OCI-LY7 (cell line): ENCODE data around the gene VWA8. TPM values are rescaled to one million over a fixed set of nuclear protein-coding genes. Genes with fewer than 3 reads are reported as not detected.

Source experiments
- BruUV-seq: library from RNA; stranded (reverse); fragments of 400-500 nt; replicated peaks from 2 replicates; lab custom pipeline; 2021; lab: Mats Ljungman, UMichigan
- CTCF ChIA-PET: fragments of 300-600 bp; sonication (Branson Sonifier 250); formaldehyde crosslinking; loops from one replicate; lab custom pipeline; 2022; ENCODE audit warnings: antibody characterized with exemption; ENCODE audit not compliant: unreplicated experiment; lab: Charles Lee
- POLR2A ChIA-PET: fragments of 300-600 bp; sonication (Branson Sonifier 250); formaldehyde crosslinking; loops from one replicate; lab custom pipeline; 2022; ENCODE audit warnings: antibody characterized with exemption; lab: Charles Lee
- DNase-seq: peaks from one replicate; pipeline ENCODE4 v3.0.0-alpha.2; 2015; ENCODE audit warnings: low spot score
- H2AFZ ChIP-seq: fragments of 200-600 bp; sonication (generic), shearing (Covaris generic); 2 replicates; pipeline ENCODE4 v1.6.1; 2014; ENCODE audit warnings: mild to moderate bottlenecking, antibody characterized with exemption, low read length, moderate library complexity
- H3K27ac ChIP-seq: fragments of 200-600 bp; sonication (generic); 2 replicates; pipeline ENCODE4 v1.5.1; 2014; ENCODE audit warnings: mixed run types, low read depth, mild to moderate bottlenecking, moderate library complexity, low read length, inconsistent platforms; ENCODE audit not compliant: poor library complexity, severe bottlenecking
- H3K36me3 ChIP-seq: fragments of 200-600 bp; sonication (generic); 2 replicates; pipeline ENCODE4 v1.6.1; 2014; ENCODE audit warnings: mild to moderate bottlenecking, antibody characterized with exemption, low read length, moderate library complexity, mixed read lengths; ENCODE audit not compliant: insufficient read depth
- H3K4me1 ChIP-seq: fragments of 200-600 bp; sonication (generic); 2 replicates; pipeline ENCODE4 v1.5.1; 2014; ENCODE audit warnings: mild to moderate bottlenecking, low read length; ENCODE audit not compliant: insufficient read depth, poor library complexity, severe bottlenecking
- H3K4me2 ChIP-seq: fragments of 200-600 bp; sonication (generic); 2 replicates; pipeline ENCODE4 v1.6.1; 2014; ENCODE audit warnings: mild to moderate bottlenecking, low read length
- H3K4me3 ChIP-seq: fragments of 200-600 bp; sonication (generic); 2 replicates; pipeline ENCODE4 v1.5.1; 2014; ENCODE audit warnings: mild to moderate bottlenecking, low read depth, low read length; ENCODE audit not compliant: poor library complexity, severe bottlenecking
- H3K79me2 ChIP-seq: fragments of 200-600 bp; sonication (generic); 2 replicates; pipeline ENCODE4 v1.6.1; 2016; ENCODE audit warnings: low read depth, mild to moderate bottlenecking, low read length, moderate library complexity, mixed read lengths; ENCODE audit not compliant: insufficient read depth
- H3K9me2 ChIP-seq: fragments of 200-600 bp; sonication (generic); 2 replicates; pipeline ENCODE4 v1.6.1; 2016; ENCODE audit warnings: mild to moderate bottlenecking, low read length, mixed read lengths; ENCODE audit not compliant: insufficient read depth
- H3K9me3 ChIP-seq: fragments of 200-600 bp; sonication (generic); 2 replicates; pipeline ENCODE4 v1.6.1; 2014; ENCODE audit warnings: mild to moderate bottlenecking, mixed run types, low read length, mixed read lengths
- H4K20me1 ChIP-seq: fragments of 200-600 bp; sonication (generic); 2 replicates; pipeline ENCODE4 v1.6.1; 2014; ENCODE audit warnings: mild to moderate bottlenecking, antibody characterized with exemption, low read length, moderate library complexity, mixed read lengths; ENCODE audit not compliant: insufficient read depth
- CTCF ChIP-seq: fragments of 200-600 bp; sonication (generic); conservative IDR thresholded peaks from 2 replicates; pipeline ENCODE4 v1.5.1; 2014; ENCODE audit warnings: mild to moderate bottlenecking, antibody characterized with exemption, low read length, moderate library complexity, mixed read lengths
- EZH2phosphoT487 ChIP-seq: fragments of 200-600 bp; sonication (generic); IDR thresholded peaks from 2 replicates; pipeline ENCODE4 v1.6.1; 2018; ENCODE audit warnings: low read depth, borderline replicate concordance, mild to moderate bottlenecking, mixed run types, antibody characterized with exemption, low read length, moderate library complexity, mixed read lengths
- intact Hi-C: fragments of 100-400 bp; cut with micrococcal nuclease; formaldehyde crosslinking; loops from one replicate; pipeline ENCODE4 v1.10.0; 2022; ENCODE audit not compliant: unreplicated experiment
- total RNA-seq, 2 experiments: library from RNA; depleted of rRNA in 1 of 2; stranded (reverse); fragments of >200 nt in 1 of 2; shearing (Covaris generic) in 1 of 2; gene quantifications; 2 replicates each; pipeline ENCODE4 v1.2.3, GENCODE V29; 2014 to 2022

Gene VWA8
- total RNA-seq, 2 experiments from 2014 or later: 26.4 to 31.5 TPM

DNA sequence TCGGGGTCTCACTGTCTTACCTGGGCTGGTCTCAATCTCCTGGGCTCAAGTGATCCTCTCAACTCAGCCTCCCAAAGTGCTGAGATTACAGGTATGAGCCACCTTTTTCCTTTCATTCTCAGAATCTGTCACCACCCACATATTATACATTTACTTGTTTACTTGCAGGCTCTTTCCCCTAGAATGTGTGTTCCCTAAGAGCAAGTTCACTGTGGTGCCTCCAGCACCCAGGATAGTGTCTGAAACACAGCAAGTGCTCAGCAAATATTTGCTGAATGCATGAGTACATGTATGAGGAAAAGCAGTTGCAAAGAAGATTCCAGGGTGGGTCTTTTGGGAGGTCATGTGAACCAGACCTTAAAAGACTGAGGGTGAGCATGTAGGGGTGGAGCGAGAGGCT is 406.7 kb downstream of the VWA8 start:
- H3K9me3 ChIP-seq: no peaks in the 10 kb centered on the region
- H3K4me3 ChIP-seq: no peak overlapping the region
- H3K79me2 ChIP-seq: no peaks in the 10 kb centered on the region
- no TSS peak for BruUV-seq
- ChIA-PET CTCF (interaction anchor here (0.7 to 1.1 kb wide), 3 partner anchors 8 to 99 kb away, joined by 3 to 5 read pairs (median 4); no protein-coding TSS in a partner anchor), POLR2A (interaction anchor here (0.8 to 2.1 kb wide), 3 partner anchors 29 to 95 kb away, joined by 3 to 14 read pairs (median 4); no protein-coding TSS in a partner anchor)
- peak overlapping the region; percentile 77 for H3K27ac ChIP-seq
- H2AFZ ChIP-seq: peak overlapping the region; percentile 91; the same call in 1 of the 2 replicates
- peak overlapping the region; percentile 75 for H3K4me2 ChIP-seq
- H3K9me2 ChIP-seq: no peaks in the 10 kb centered on the region
- H4K20me1 ChIP-seq: no peaks in the 10 kb centered on the region
- DNase-seq: peak; percentile 18
- intact Hi-C loops: loop anchor here (2.0 kb wide), 3 partner anchors 37 to 95 kb away; no protein-coding TSS in a partner anchor
- no peaks in the 10 kb centered on the region for H3K36me3 ChIP-seq
- TF ChIP-seq CTCF (no peak), EZH2phosphoT487 (no peak)
- H3K4me1 ChIP-seq: peaks cover 46% of the 10 kb centered on the region

- DNase-seq: no peak
- intact Hi-C loops: no loop called here
Observed at GRCh38 chr13:41552031-41552430, 408.9 kb downstream of the VWA8 start.

More at GRCh38 chr13:41552031-41552430, 408.9 kb downstream of the VWA8 start:
- no peak overlapping the region for H2AFZ ChIP-seq
- H3K4me3 ChIP-seq: no peak overlapping the region
- H4K20me1 ChIP-seq: no peaks in the 10 kb centered on the region
- H3K4me2 ChIP-seq: peak overlapping the region; percentile 19; the same call in 1 of the 2 replicates
- H3K9me2 ChIP-seq: no peaks in the 10 kb centered on the region
- no TSS peak for BruUV-seq
- ChIA-PET POLR2A (no interaction called here), CTCF (no interaction called here)
- no peaks in the 10 kb centered on the region for H3K79me2 ChIP-seq
- H3K4me1 ChIP-seq: peaks cover 46% of the 10 kb centered on the region
- no peaks in the 10 kb centered on the region for H3K9me3 ChIP-seq
- TF ChIP-seq CTCF (no peak), EZH2phosphoT487 (no peak)
- H3K27ac ChIP-seq: no peak overlapping the region
- no peaks in the 10 kb centered on the region for H3K36me3 ChIP-seq
